Smooth muscle cell (in vitro differentiated cells): ENCODE measurements around the gene ABCA4. TPM values are rescaled to one million over a fixed set of nuclear protein-coding genes. Genes with fewer than 3 reads are reported as not detected.
"Not testable (repeated sequence)": the region's sequence is repeated elsewhere in the genome, so short reads cannot be mapped to it uniquely, and the experiment has no call there.

ENCODE experiments used
- DNase-seq: peaks from one replicate; lab custom pipeline; 2025; ENCODE audit not compliant: unreplicated experiment; lab: John Stamatoyannopoulos, UW
- H2AFZ ChIP-seq: fragments of 200-600 bp; sonication (generic); 2 replicates; pipeline ENCODE4 v1.6.0; 2016; ENCODE audit warnings: antibody characterized with exemption, low read depth, mild to moderate bottlenecking
- H3F3A ChIP-seq: fragments of 200-600 bp; sonication (generic); 2 replicates; pipeline ENCODE4 v1.6.0; 2017; ENCODE audit warnings: antibody characterized with exemption, low read depth
- H3K27ac ChIP-seq: fragments of 200-600 bp; sonication (generic); 2 replicates; pipeline ENCODE4 v1.5.1; 2016; ENCODE audit warnings: low read depth, mild to moderate bottlenecking
- H3K27me3 ChIP-seq: fragments of 200-600 bp; sonication (generic); 2 replicates; pipeline ENCODE4 v1.6.1; 2016; ENCODE audit warnings: low read depth, mild to moderate bottlenecking
- H3K36me3 ChIP-seq: fragments of 200-600 bp; sonication (generic); 2 replicates; pipeline ENCODE4 v1.5.1; 2016; ENCODE audit warnings: low read depth
- H3K4me1 ChIP-seq: fragments of 200-600 bp; sonication (generic); 2 replicates; pipeline ENCODE4 v1.5.1; 2016; ENCODE audit warnings: low read depth
- H3K4me2 ChIP-seq: fragments of 200-600 bp; sonication (generic); 2 replicates; pipeline ENCODE4 v1.6.0; 2016; ENCODE audit warnings: mild to moderate bottlenecking
- H3K4me3 ChIP-seq: fragments of 200-600 bp; sonication (generic); 2 replicates; pipeline ENCODE4 v1.5.1; 2016; ENCODE audit warnings: mild to moderate bottlenecking
- H3K79me2 ChIP-seq: fragments of 200-600 bp; sonication (generic); 2 replicates; pipeline ENCODE4 v1.6.0; 2016; ENCODE audit warnings: low read depth, mild to moderate bottlenecking
- H3K9ac ChIP-seq: fragments of 200-600 bp; sonication (generic); 2 replicates; pipeline ENCODE4 v1.6.0; 2016; ENCODE audit warnings: low read depth
- H3K9me3 ChIP-seq: fragments of 200-600 bp; sonication (generic); replicated peaks from 2 replicates; pipeline ENCODE4 v1.5.1; 2016; ENCODE audit warnings: low read depth
- H4K20me1 ChIP-seq: fragments of 200-600 bp; sonication (generic); 2 replicates; pipeline ENCODE4 v1.6.0; 2016; ENCODE audit warnings: low read depth
- CTCF ChIP-seq: fragments of 200-600 bp; sonication (generic); IDR thresholded peaks from 2 replicates; pipeline ENCODE4 v1.5.1; 2017; ENCODE audit warnings: borderline replicate concordance, mild to moderate bottlenecking, antibody characterized with exemption; ENCODE audit not compliant: insufficient read depth, poor library complexity, severe bottlenecking
- WGBS: methylation state at CpG from one replicate; pipeline ENCODE4 v1.1.7; 2016; ENCODE audit warnings: low lambda C conversion rate; 5-methylcytosine and 5-hydroxymethylcytosine counted together
- polyA plus RNA-seq: library from polyadenylated mRNA; unstranded; fragments of >200 nt; fragmentation: Nextera tagmentation; extraction: Ambion mirVana; gene quantifications from 2 replicates; pipeline ENCODE4 v1.2.1, GENCODE V29; 2016
- total RNA-seq: library from RNA; depleted of rRNA; stranded (reverse); fragments of >200 nt; gene quantifications from 2 replicates; pipeline ENCODE4 v1.2.3, GENCODE V29; 2014

The ABCA4 gene
- total and polyA plus RNA-seq, 2 experiments from 2014 or later: 0.46 to 0.99 TPM

DNA sequence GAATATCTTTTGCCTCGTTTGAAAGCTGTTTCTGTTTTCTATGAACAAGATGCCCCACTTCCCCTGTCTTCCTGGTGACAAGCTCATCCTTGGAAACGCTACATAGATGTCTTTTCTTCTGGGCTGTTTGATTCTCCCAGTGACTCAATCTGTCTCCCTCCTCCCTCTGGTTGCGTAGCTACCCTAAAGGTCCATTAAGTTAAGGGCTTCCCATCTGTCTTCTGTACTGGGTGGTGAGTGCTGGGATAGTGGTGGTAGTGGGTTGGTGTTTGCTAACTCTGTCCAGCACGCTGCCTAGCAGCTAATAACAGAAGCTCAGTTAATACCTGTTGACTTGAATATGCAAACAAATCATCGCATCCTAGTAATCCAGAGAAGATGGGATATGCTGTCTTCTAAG, 161.5 kb downstream of the ABCA4 start:
- Histone ChIP-seq H3K79me2 (no peaks in the 10 kb centered on the region), H2AFZ (no peak overlapping the region), H3F3A (peaks cover 5% of the 10 kb centered on the region), H3K9ac (no peak overlapping the region), H3K36me3 (no peaks in the 10 kb centered on the region), H3K4me2 (no peak overlapping the region), H3K9me3 (no peaks in the 10 kb centered on the region), H3K27me3 (no peaks in the 10 kb centered on the region), H3K4me1 (no peaks in the 10 kb centered on the region), H3K27ac (no peak overlapping the region), H4K20me1 (no peaks in the 10 kb centered on the region), H3K4me3 (no peak overlapping the region)
- TF ChIP-seq CTCF: no peak
- DNase-seq: no peak
- WGBS: 53% methylated on average over 5 of the region's 5 CpGs

DNA sequence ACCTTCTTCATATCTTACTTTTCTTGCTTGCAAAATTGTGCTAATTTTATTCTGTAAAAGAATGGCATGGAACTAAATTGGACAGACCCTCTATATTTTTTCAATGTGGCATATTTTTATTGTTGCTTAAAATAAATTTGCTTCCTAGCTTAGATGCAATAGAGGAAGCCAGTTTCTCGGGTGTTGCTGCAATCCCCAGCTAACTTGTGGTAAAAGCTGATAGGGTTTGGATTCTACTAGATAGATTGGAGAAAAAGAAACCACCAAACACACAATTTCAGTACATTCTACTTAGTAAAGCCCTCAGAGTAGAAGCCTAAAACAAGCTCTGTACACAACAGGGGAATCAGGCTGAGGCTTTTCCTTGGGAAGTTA, 162.2 kb downstream of the ABCA4 start:
- 75% methylated on average over 1 of the region's 1 CpG for WGBS
- Histone ChIP-seq H3K27me3 (no peaks in the 10 kb centered on the region), H3K36me3 (no peaks in the 10 kb centered on the region), H2AFZ (no peak overlapping the region), H3K27ac (no peak overlapping the region), H3K9me3 (no peaks in the 10 kb centered on the region), H3F3A (peaks cover 5% of the 10 kb centered on the region), H3K9ac (no peak overlapping the region), H3K79me2 (no peaks in the 10 kb centered on the region), H4K20me1 (no peaks in the 10 kb centered on the region), H3K4me1 (no peaks in the 10 kb centered on the region), H3K4me2 (no peak overlapping the region), H3K4me3 (no peak overlapping the region)
- TF ChIP-seq CTCF: no peak
- no peak for DNase-seq

- no peak for TF ChIP-seq CTCF
- H4K20me1 ChIP-seq: no peaks in the 10 kb centered on the region
- H3K9me3 ChIP-seq: no peaks in the 10 kb centered on the region
- H3K36me3 ChIP-seq: no peaks in the 10 kb centered on the region
- no peak overlapping the region for H3K4me3 ChIP-seq
- DNase-seq: no peak
- no peaks in the 10 kb centered on the region for H3K27me3 ChIP-seq
- H3F3A ChIP-seq: peaks cover 5% of the 10 kb centered on the region
- H3K27ac ChIP-seq: no peak overlapping the region
- H2AFZ ChIP-seq: no peak overlapping the region
- no peak overlapping the region for H3K4me2 ChIP-seq
- WGBS: 95% methylated on average over 1 of the region's 1 CpG
- no peak overlapping the region for H3K9ac ChIP-seq
- H3K79me2 ChIP-seq: no peaks in the 10 kb centered on the region
- no peaks in the 10 kb centered on the region for H3K4me1 ChIP-seq
Observed at GRCh38 chr1:93958032-93958725, 162.8 kb downstream of the ABCA4 start.

GRCh38 chr1:93955765-93956164, 165.2 kb downstream of the ABCA4 start:
- H3K9ac ChIP-seq: no peak overlapping the region
- H3K9me3 ChIP-seq: no peaks in the 10 kb centered on the region
- no peak overlapping the region for H3K27ac ChIP-seq
- no peak overlapping the region for H3K4me3 ChIP-seq
- H4K20me1 ChIP-seq: no peaks in the 10 kb centered on the region
- no peak overlapping the region for H2AFZ ChIP-seq
- WGBS: 81% methylated on average over 1 of the region's 1 CpG
- no peak for DNase-seq
- no peak overlapping the region for H3K4me2 ChIP-seq
- H3K4me1 ChIP-seq: no peaks in the 10 kb centered on the region
- no peaks in the 10 kb centered on the region for H3K36me3 ChIP-seq
- peaks cover 5% of the 10 kb centered on the region for H3F3A ChIP-seq
- no peaks in the 10 kb centered on the region for H3K79me2 ChIP-seq
- no peak for TF ChIP-seq CTCF
- H3K27me3 ChIP-seq: no peaks in the 10 kb centered on the region

- not testable (repeated sequence) for H3K4me3 ChIP-seq, H3K27ac ChIP-seq, H3K4me2 ChIP-seq, H3K79me2 ChIP-seq, H3F3A ChIP-seq, H3K9ac ChIP-seq, H2AFZ ChIP-seq, H3K27me3 ChIP-seq, H3K4me1 ChIP-seq, H3K36me3 ChIP-seq, DNase-seq, H4K20me1 ChIP-seq, H3K9me3 ChIP-seq
- 89% methylated on average over 2 of the region's 2 CpGs for WGBS
Observed at GRCh38 chr1:93947002-93947686, 173.8 kb downstream of the ABCA4 start.
